KMS-11 (cell line): ENCODE measurements around the gene LAP3.

Experiments
- H2AFZ ChIP-seq: fragments of 200-600 bp; sonication (generic); 2 replicates; pipeline ENCODE4 v1.6.1; 2016; ENCODE audit warnings: antibody characterized with exemption, mixed run types, low read depth
- H3K27ac ChIP-seq: fragments of 200-600 bp; sonication (generic); 2 replicates; pipeline ENCODE4 v1.6.1; 2016; ENCODE audit warnings: mild to moderate bottlenecking, mixed run types
- H3K27me3 ChIP-seq: fragments of 200-600 bp; sonication (generic); 2 replicates; pipeline ENCODE4 v1.6.1; 2017; ENCODE audit warnings: mild to moderate bottlenecking, low read depth, mixed run types, moderate library complexity; ENCODE audit not compliant: insufficient read depth
- H3K36me3 ChIP-seq: fragments of 200-600 bp; sonication (generic); 2 replicates; pipeline ENCODE4 v1.6.1; 2017; ENCODE audit warnings: mild to moderate bottlenecking, mixed run types; ENCODE audit not compliant: insufficient read depth
- H3K4me1 ChIP-seq: fragments of 200-600 bp; sonication (generic); 2 replicates; pipeline ENCODE4 v1.6.1; 2016; ENCODE audit warnings: mild to moderate bottlenecking, low read depth, mixed run types; ENCODE audit not compliant: poor library complexity, severe bottlenecking
- H3K4me2 ChIP-seq: fragments of 200-600 bp; sonication (generic); 2 replicates; pipeline ENCODE4 v1.7.0; 2016; ENCODE audit warnings: mild to moderate bottlenecking, mixed run types
- H3K4me3 ChIP-seq: fragments of 200-600 bp; sonication (generic); IDR thresholded peaks from 2 replicates; pipeline ENCODE4 v1.6.1; 2017; ENCODE audit warnings: low read depth, low read length, mixed read lengths; ENCODE audit not compliant: insufficient read depth
- H3K79me2 ChIP-seq: fragments of 200-600 bp; sonication (generic); 2 replicates; pipeline ENCODE4 v1.6.1; 2016; ENCODE audit warnings: low read depth, mixed run types; ENCODE audit not compliant: insufficient read depth
- H3K9ac ChIP-seq: fragments of 200-600 bp; sonication (generic); 2 replicates; pipeline ENCODE4 v1.6.1; 2016; ENCODE audit warnings: mild to moderate bottlenecking, mixed run types
- H4K20me1 ChIP-seq: fragments of 200-600 bp; sonication (generic); 2 replicates; pipeline ENCODE4 v1.6.1; 2016; ENCODE audit warnings: mild to moderate bottlenecking, mixed run types; ENCODE audit not compliant: insufficient read depth
- CTCF ChIP-seq: fragments of 200-600 bp; sonication (generic); conservative IDR thresholded peaks from 2 replicates; pipeline ENCODE4 v1.6.1; 2017; ENCODE audit warnings: low read depth, mild to moderate bottlenecking, antibody characterized with exemption, low read length, moderate library complexity, mixed read lengths

Gene LAP3

GRCh38 chr4:17619416-17620105 is 42.6 kb downstream of the LAP3 start:
- TF ChIP-seq CTCF, result no peak
- no peak overlapping the region for H3K9ac ChIP-seq
- no peak overlapping the region for H3K4me3 ChIP-seq
- H3K4me1 ChIP-seq, result peaks cover 5% of the 10 kb centered on the region
- peaks cover 37% of the 10 kb centered on the region for H3K79me2 ChIP-seq
- no peak overlapping the region for H3K27ac ChIP-seq
- no peaks in the 10 kb centered on the region for H3K27me3 ChIP-seq
- H4K20me1 ChIP-seq, result no peaks in the 10 kb centered on the region
- H3K4me2 ChIP-seq, result no peak overlapping the region
- no peak overlapping the region for H2AFZ ChIP-seq
- no peaks in the 10 kb centered on the region for H3K36me3 ChIP-seq

- Histone ChIP-seq H3K36me3 (no peaks in the 10 kb centered on the region), H2AFZ (no peak overlapping the region), H3K4me1 (no peaks in the 10 kb centered on the region), H3K27me3 (no peaks in the 10 kb centered on the region), H3K9ac (no peak overlapping the region), H3K4me2 (no peak overlapping the region), H3K27ac (no peak overlapping the region), H4K20me1 (no peaks in the 10 kb centered on the region), H3K79me2 (no peaks in the 10 kb centered on the region), H3K4me3 (no peak overlapping the region)
- TF ChIP-seq CTCF, result no peak
These were observed 46.5 kb downstream of the LAP3 start for GRCh38 chr4:17623451-17624001.

- no peaks in the 10 kb centered on the region for H3K79me2 ChIP-seq
- no peaks in the 10 kb centered on the region for H3K36me3 ChIP-seq
- H3K4me3 ChIP-seq, result no peak overlapping the region
- no peaks in the 10 kb centered on the region for H4K20me1 ChIP-seq
- no peaks in the 10 kb centered on the region for H3K4me1 ChIP-seq
- no peak overlapping the region for H2AFZ ChIP-seq
- H3K27me3 ChIP-seq, result no peaks in the 10 kb centered on the region
- no peak overlapping the region for H3K4me2 ChIP-seq
- H3K9ac ChIP-seq, result no peak overlapping the region
- no peak overlapping the region for H3K27ac ChIP-seq
- TF ChIP-seq CTCF, result no peak
These were observed 47.8 kb downstream of the LAP3 start for GRCh38 chr4:17624821-17625220.

GRCh38 chr4:17630228-17630627 is 53.2 kb downstream of the LAP3 start:
- H4K20me1 ChIP-seq, result no peaks in the 10 kb centered on the region
- no peak for TF ChIP-seq CTCF

More at GRCh38 chr4:17630228-17630627, 53.2 kb downstream of the LAP3 start:
- Histone ChIP-seq H3K79me2 (no peaks in the 10 kb centered on the region), H3K36me3 (no peaks in the 10 kb centered on the region), H3K4me2 (no peak overlapping the region), H3K9ac (no peak overlapping the region), H3K4me1 (no peaks in the 10 kb centered on the region), H3K27me3 (no peaks in the 10 kb centered on the region), H2AFZ (no peak overlapping the region), H3K27ac (no peak overlapping the region), H3K4me3 (no peak overlapping the region)
